Spleen (tissue), 11 donors: ENCODE data around the gene RBM5. TPM values are rescaled to one million over a fixed set of nuclear protein-coding genes. Genes with fewer than 3 reads are reported as not detected.

ENCODE experiments used
- DNase-seq: peaks from one replicate; pipeline ENCODE4 v3.0.0-alpha.2; 2020
- H3K27ac ChIP-seq, 8 donors: fragments of 200-600 bp; sonication (generic) in 7 of 8; 1 replicate in 4 of 8; 2 replicates in 4 of 8; pipeline versions ENCODE4 v1.5.0 to v1.8.0; 2016 to 2021; ENCODE audit warnings: inconsistent platforms in 4 of 8, mild to moderate bottlenecking in 4 of 8, moderate library complexity in 1 of 8
- H3K27me3 ChIP-seq, 7 donors: fragments of 200-600 bp; sonication (generic) in 6 of 7; replicated peaks in 1 of 7; 1 replicate in 4 of 7; 2 replicates in 3 of 7; pipeline versions ENCODE4 v1.5.0 to v1.8.0; 2016 to 2021; ENCODE audit warnings: inconsistent platforms in 3 of 7, mild to moderate bottlenecking in 1 of 7
- H3K36me3 ChIP-seq, 6 donors: fragments of 200-600 bp; sonication (generic) in 5 of 6; 1 replicate in 4 of 6; 2 replicates in 2 of 6; pipeline versions ENCODE4 v1.5.0 to v1.8.0; 2016 to 2021; ENCODE audit warnings: inconsistent platforms in 2 of 6
- H3K4me1 ChIP-seq, 6 donors: fragments of 200-600 bp; sonication (generic) in 5 of 6; 1 replicate in 3 of 6; 2 replicates in 3 of 6; pipeline versions ENCODE4 v1.5.0 to v1.8.0; 2016 to 2021; ENCODE audit warnings: inconsistent platforms in 3 of 6
- H3K4me3 ChIP-seq, 8 donors: fragments of 200-600 bp; sonication (generic) in 7 of 8; 1 replicate in 4 of 8; 2 replicates in 4 of 8; pipeline versions ENCODE4 v1.5.0 to v1.8.0; 2016 to 2021; ENCODE audit warnings: inconsistent platforms in 4 of 8, mild to moderate bottlenecking in 4 of 8, moderate library complexity in 2 of 8
- H3K9me3 ChIP-seq, 8 donors: fragments of 200-600 bp; sonication (generic) in 7 of 8; 1 replicate in 4 of 8; 2 replicates in 4 of 8; pipeline versions ENCODE4 v1.5.0 to v1.8.0; 2016 to 2021; ENCODE audit warnings: inconsistent platforms in 4 of 8
- POLR2A ChIP-seq, 3 donors: fragments of 450-650 bp; IDR thresholded peaks; one replicate each; pipeline ENCODE4 v1.5.1; 2017; ENCODE audit warnings: antibody characterized with exemption in 3 of 3, mild to moderate bottlenecking in 1 of 3
- POLR2AphosphoS5 ChIP-seq, 3 donors: sonication (generic); formaldehyde crosslinking; IDR thresholded peaks; one replicate each; pipeline ENCODE4 v1.5.1; 2017; ENCODE audit warnings: antibody characterized with exemption in 3 of 3
- WGBS, 5 donors: extraction: QIAGEN DNeasy Blood & Tissue Kit in 3 of 5; methylation state at CpG; one replicate each; pipeline versions ENCODE4 v1.1.5 to v1.1.7; 2013 to 2018; 5-methylcytosine and 5-hydroxymethylcytosine counted together
- intact Hi-C: fragments of 100-400 bp; cut with DNase I; formaldehyde crosslinking; loops from one replicate; pipeline ENCODE4 v1.15.0; 2023; ENCODE audit warnings: low total_unique reads
- polyA plus RNA-seq, 3 donors: library from polyadenylated mRNA; stranded (reverse); fragments of 200-250 nt; gene quantifications; one replicate each; pipeline ENCODE4 v1.2.1, GENCODE V29; 2013
- total RNA-seq, 7 donors: library from RNA; depleted of rRNA in 3 of 7; stranded (reverse); fragments of >200 nt in 3 of 7; fragmentation: NEBNext Ultra II Directional in 4 of 7; extraction: Animal tissue kit (Norgen Biotek cat#: 25700) in 4 of 7; gene quantifications; one replicate each; pipeline versions ENCODE4 v1.1.0 to v1.2.1, GENCODE V29; 2016 to 2021
- TF ChIP-seq, protein P1 (sequence below), 11 experiments: fragments of 200-600 bp in 7 of 11; fragments of 450-650 bp in 4 of 11; sonication (generic) in 4 of 11; IDR thresholded peaks in 8 of 11; conservative IDR thresholded peaks in 3 of 11; 1 replicate in 7 of 11; 2 replicates in 4 of 11; pipeline versions ENCODE4 v1.4.0 to v1.8.0; 2016 to 2021; ENCODE audit warnings: antibody characterized with exemption in 11 of 11, inconsistent platforms in 4 of 11, mild to moderate bottlenecking in 1 of 11
- donor health status: healthy with polysubstance abuse.
- donor health status: DM: no; HTN: no; CAD: no; lungs with moderate emphysema.
- donor health status: DM: no; HTN: no; CAD: no.
- donor health status: Bipolar disorder and iron deficiency.
- donor health status: healthy.
- donor health status: DM: no; HTN: no; CAD: no.
- donor health status: DM: yes; HTN: yes; CAD: no.

The RBM5 gene
- total and polyA plus RNA-seq, 10 donors, result 79.2 to 381 (median 234) TPM

DNA sequence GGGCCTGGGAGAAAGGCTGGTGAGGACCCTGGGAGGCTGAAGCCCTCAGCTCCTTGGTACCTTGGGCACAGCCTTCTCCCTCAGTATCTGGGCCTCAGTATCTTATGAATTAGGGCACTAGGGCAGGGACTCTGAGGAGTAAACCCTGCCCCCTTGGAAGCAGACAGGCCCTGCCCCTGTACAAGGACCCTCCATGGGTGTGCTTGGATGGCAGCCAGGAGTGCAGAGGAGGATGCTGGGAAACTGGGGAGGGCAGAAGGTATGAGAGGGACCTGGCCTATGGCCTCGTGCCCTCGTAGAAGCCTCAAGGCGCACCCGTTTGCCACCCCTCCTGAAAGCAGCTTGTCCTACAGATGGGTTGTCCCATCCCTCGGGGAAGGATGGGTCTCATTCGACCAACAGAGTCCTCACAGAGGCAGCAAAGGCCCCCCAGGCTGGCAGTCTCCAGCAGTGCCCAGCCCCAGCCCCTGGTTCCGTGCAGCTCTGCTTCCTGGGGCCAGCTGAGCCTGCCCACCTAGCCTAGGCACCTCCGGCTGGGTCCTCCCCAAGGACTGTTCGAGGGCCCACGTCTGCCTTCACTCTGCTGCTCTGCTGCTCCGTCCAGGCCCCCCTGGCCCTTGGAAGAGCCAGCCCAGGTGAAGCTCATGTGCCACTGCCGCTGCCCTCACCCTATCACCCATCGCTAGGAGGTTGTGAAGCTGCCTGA lies 51.2 kb downstream of the RBM5 start:
- H3K27ac ChIP-seq, result no peak overlapping the region
- no peak for DNase-seq
- H3K4me1 ChIP-seq, result peaks cover 7 to 24% (median 14%) of the 10 kb centered on the region in 6 donors
- TF ChIP-seq POLR2AphosphoS5 (IDR thresholded peaks at IDR 0.05), result no peak
- H3K9me3 ChIP-seq, result no peaks in the 10 kb centered on the region
- H3K36me3 ChIP-seq, result no peaks in the 10 kb centered on the region
- 85 to 89% (median 88%) methylated on average over 6 to 13 of the region's 13 CpGs for WGBS, 5 donors
- H3K4me3 ChIP-seq, result no peak overlapping the region
- intact Hi-C loops, result no loop called here
- no peaks in the 10 kb centered on the region for H3K27me3 ChIP-seq

DNA sequence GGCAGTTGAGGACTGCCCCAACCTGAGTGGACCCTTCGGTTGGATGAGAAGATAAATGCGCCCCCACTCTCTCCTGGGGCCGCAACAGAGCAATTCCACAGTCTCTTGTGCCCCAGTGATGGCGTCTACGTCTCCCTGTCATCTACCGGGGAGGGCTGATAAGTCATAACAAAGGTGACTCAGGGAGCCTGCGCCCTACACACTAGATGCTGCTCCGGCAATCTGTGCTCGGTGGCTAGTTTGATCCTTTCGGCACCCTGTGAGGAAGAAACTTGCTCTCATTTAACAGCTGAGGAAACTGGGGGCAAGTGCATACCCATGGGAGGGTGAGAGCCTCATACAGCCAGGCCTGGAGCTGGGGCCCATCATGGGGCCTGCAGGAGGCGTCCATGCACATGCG lies 52.3 kb downstream of the RBM5 start:
- peaks cover 7 to 24% (median 14%) of the 10 kb centered on the region in 6 donors for H3K4me1 ChIP-seq
- no peak for DNase-seq
- TF ChIP-seq POLR2AphosphoS5 (IDR thresholded peaks at IDR 0.05) (no peak), POLR2A (IDR thresholded peaks at IDR 0.05) (no peak)
- TF ChIP-seq, protein P1, sequence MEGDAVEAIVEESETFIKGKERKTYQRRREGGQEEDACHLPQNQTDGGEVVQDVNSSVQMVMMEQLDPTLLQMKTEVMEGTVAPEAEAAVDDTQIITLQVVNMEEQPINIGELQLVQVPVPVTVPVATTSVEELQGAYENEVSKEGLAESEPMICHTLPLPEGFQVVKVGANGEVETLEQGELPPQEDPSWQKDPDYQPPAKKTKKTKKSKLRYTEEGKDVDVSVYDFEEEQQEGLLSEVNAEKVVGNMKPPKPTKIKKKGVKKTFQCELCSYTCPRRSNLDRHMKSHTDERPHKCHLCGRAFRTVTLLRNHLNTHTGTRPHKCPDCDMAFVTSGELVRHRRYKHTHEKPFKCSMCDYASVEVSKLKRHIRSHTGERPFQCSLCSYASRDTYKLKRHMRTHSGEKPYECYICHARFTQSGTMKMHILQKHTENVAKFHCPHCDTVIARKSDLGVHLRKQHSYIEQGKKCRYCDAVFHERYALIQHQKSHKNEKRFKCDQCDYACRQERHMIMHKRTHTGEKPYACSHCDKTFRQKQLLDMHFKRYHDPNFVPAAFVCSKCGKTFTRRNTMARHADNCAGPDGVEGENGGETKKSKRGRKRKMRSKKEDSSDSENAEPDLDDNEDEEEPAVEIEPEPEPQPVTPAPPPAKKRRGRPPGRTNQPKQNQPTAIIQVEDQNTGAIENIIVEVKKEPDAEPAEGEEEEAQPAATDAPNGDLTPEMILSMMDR (IDR thresholded peaks at IDR 0.05 in 8 of 11, conservative IDR thresholded peaks at IDR 0.05 in 3 of 11), result no peak
- no peak overlapping the region for H3K27ac ChIP-seq
- H3K9me3 ChIP-seq, result no peaks in the 10 kb centered on the region
- H3K4me3 ChIP-seq, result no peak overlapping the region
- WGBS, 5 donors, result 92 to 97% (median 93%) methylated on average over 9 to 12 of the region's 12 CpGs
- H3K36me3 ChIP-seq, result no peaks in the 10 kb centered on the region
- intact Hi-C loops, result no loop called here
- H3K27me3 ChIP-seq, result no peaks in the 10 kb centered on the region

DNA sequence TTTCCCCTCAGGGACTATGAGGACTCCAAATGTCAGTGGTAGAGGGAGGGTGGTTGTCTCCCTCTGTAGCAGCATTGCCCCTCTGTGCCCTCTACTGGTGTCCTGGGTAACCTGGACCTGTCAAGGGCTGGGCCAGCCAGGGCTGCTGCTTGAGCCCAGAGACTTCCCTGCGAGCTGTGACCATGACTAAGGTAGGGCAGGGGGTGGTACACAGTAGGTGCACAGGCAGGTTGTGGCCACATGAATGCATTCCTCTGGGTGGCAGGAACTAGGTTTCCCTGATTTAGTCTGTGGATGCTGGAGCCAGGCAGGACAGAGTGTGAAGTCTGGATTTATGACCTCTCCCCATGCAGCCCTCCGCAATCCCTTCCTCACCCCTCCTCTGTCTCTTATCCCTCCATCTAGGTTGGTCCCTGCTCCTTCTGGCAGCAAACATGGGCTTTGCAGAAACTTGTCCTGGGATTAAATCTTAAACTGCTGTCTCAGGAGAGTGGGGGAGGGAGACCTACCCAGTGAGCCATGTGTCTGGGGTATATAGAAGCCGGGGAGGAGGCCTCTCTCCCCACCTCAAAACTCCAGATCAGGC lies 57.7 kb downstream of the RBM5 start:
- Histone ChIP-seq H3K4me1 (peaks cover 0 to 20% (median 12%) of the 10 kb centered on the region in 6 donors), H3K27me3 (no peaks in the 10 kb centered on the region), H3K4me3 (no peak overlapping the region), H3K9me3 (no peaks in the 10 kb centered on the region), H3K27ac (no peak overlapping the region), H3K36me3 (no peaks in the 10 kb centered on the region)
- intact Hi-C loops, result no loop called here
- TF ChIP-seq, protein P1 (IDR thresholded peaks at IDR 0.05 in 8 of 11, conservative IDR thresholded peaks at IDR 0.05 in 3 of 11), result no peak
- TF ChIP-seq POLR2AphosphoS5 (IDR thresholded peaks at IDR 0.05), result no peak
- 81 to 95% (median 90%) methylated on average over 3 of the region's 3 CpGs for WGBS, 5 donors
- DNase-seq, result no peak

DNA sequence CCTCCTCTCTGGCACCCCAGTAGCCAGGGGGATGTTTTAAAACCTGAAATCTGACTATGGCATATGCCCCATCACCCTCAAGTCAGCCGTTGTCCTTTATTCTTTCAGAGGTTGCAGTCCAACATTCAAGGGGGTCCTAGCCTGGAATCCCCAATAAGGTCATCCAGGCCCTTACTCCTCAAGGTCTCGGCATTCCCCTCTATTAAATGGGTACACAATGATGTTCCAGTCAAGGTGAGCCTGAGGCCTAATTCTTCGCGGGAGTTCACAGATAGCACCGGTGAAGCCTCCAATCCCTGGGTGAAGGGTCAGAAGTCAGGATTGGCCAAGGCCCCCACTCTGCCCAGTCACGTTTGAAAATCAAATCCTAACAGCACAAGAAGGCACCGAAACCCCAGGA lies 58.3 kb downstream of the RBM5 start:
- DNase-seq, result no peak
- H3K4me3 ChIP-seq, result no peak overlapping the region
- peaks cover 0 to 26% (median 13%) of the 10 kb centered on the region in 6 donors for H3K4me1 ChIP-seq
- 84 to 97% (median 94%) methylated on average over 6 to 7 of the region's 7 CpGs for WGBS, 5 donors
- TF ChIP-seq POLR2A (IDR thresholded peaks at IDR 0.05), result no peak
- no peak for TF ChIP-seq POLR2AphosphoS5 (IDR thresholded peaks at IDR 0.05)
- TF ChIP-seq, protein P1 (IDR thresholded peaks at IDR 0.05 in 8 of 11, conservative IDR thresholded peaks at IDR 0.05 in 3 of 11), result no peak
- intact Hi-C loops, result no loop called here
- H3K27me3 ChIP-seq, result no peaks in the 10 kb centered on the region
- no peak overlapping the region for H3K27ac ChIP-seq
- H3K36me3 ChIP-seq, result no peaks in the 10 kb centered on the region
- H3K9me3 ChIP-seq, result no peaks in the 10 kb centered on the region
